GM13977 (cell line): Measurements from ENCODE around the gene PTGFRN.

ENCODE experiments used
- DNase-seq: peaks from one replicate; pipeline ENCODE4 v3.0.0; 2012; ENCODE audit warnings: low spot score
- CTCF ChIP-seq: IDR thresholded peaks from 2 replicates; pipeline ENCODE4 v1.5.1; 2012; ENCODE audit warnings: mild to moderate bottlenecking, control low read depth; ENCODE audit not compliant: insufficient read depth; ENCODE audit errors: extremely low read depth, missing control alignments
- in situ Hi-C: fragments of 300-500 bp; cut with MboI; formaldehyde crosslinking; loops from one replicate; pipeline ENCODE4 v1.12.0; 2022; ENCODE audit warnings: low sequenced_read_pairs, low pct_unique_long_range_greater_than_20kb, mixed read lengths, inconsistent platforms; ENCODE audit not compliant: unreplicated experiment

PTGFRN gene

GRCh38 chr1:116902723-116903383, 6.9 kb upstream of the PTGFRN start:
- in situ Hi-C loops, result no loop called here
- no peak for TF ChIP-seq CTCF
- no peak for DNase-seq

- in situ Hi-C loops, result no loop called here
- TF ChIP-seq CTCF, result no peak
- DNase-seq, result no peak
Observed at GRCh38 chr1:116904791-116905320, 4.9 kb upstream of the PTGFRN start.

- TF ChIP-seq CTCF, result no peak
- in situ Hi-C loops, result no loop called here
Observed at GRCh38 chr1:116906812-116907211, 2.9 kb upstream of the PTGFRN start.

GRCh38 chr1:116907351-116907750, 2.4 kb upstream of the PTGFRN start:
- DNase-seq, result no peak
- TF ChIP-seq CTCF, result no peak
- in situ Hi-C loops, result no loop called here

More at GRCh38 chr1:116906812-116907211, 2.9 kb upstream of the PTGFRN start:
- DNase-seq, result no peak

GRCh38 chr1:116908266-116908665, 1.4 kb upstream of the PTGFRN start:
- TF ChIP-seq CTCF, result no peak
- in situ Hi-C loops, result no loop called here
- no peak for DNase-seq

GRCh38 chr1:116908820-116909511, 750 bp upstream of the PTGFRN start:
- in situ Hi-C loops, result no loop called here
- no peak for DNase-seq
- no peak for TF ChIP-seq CTCF
